Hematopoietic multipotent progenitor cell treated with erythropoietin and hydrocortisone succinate and interleukin-3 and kit ligand, for 17 days (in vitro differentiated cells): ENCODE results near the gene ARHGAP20.

ENCODE experiments used
- DNase-seq: peaks from one replicate; pipeline ENCODE4 v3.0.0-alpha.2; 2015; ENCODE audit warnings: low spot score

ARHGAP20 gene

GRCh38 chr11:110711776-110712658 lies at the start of gene ARHGAP20:
ARHGAP20 (minus strand) TSS chr11:110712437; CDS start chr11:110712231, 206 bp downstream.
- DNase-seq, result no peak

GRCh38 chr11:110761991-110762390 lies 49.8 kb upstream of the ARHGAP20 start:
- no peak for DNase-seq

GRCh38 chr11:110761131-110761530 lies 48.9 kb upstream of the ARHGAP20 start:
- DNase-seq, result no peak

GRCh38 chr11:110759972-110760381 lies 47.7 kb upstream of the ARHGAP20 start:
- no peak for DNase-seq

- no peak for DNase-seq
Observed at GRCh38 chr11:110757962-110758755, 45.9 kb upstream of the ARHGAP20 start.

GRCh38 chr11:110757066-110757465 lies 44.8 kb upstream of the ARHGAP20 start:
- no peak for DNase-seq

- DNase-seq, result no peak
Observed at GRCh38 chr11:110755941-110756340, 43.7 kb upstream of the ARHGAP20 start.

GRCh38 chr11:110752890-110753289 lies 40.7 kb upstream of the ARHGAP20 start:
- DNase-seq, result no peak

GRCh38 chr11:110750100-110750499 lies 37.9 kb upstream of the ARHGAP20 start:
- DNase-seq, result no peak

GRCh38 chr11:110747531-110747930 lies 35.3 kb upstream of the ARHGAP20 start:
- DNase-seq, result no peak

GRCh38 chr11:110738641-110739040 lies 26.4 kb upstream of the ARHGAP20 start:
- DNase-seq, result no peak

- DNase-seq, result no peak
Observed at GRCh38 chr11:110737593-110737992, 25.4 kb upstream of the ARHGAP20 start.

GRCh38 chr11:110736171-110736553 lies 23.9 kb upstream of the ARHGAP20 start:
- no peak for DNase-seq

GRCh38 chr11:110735455-110736170 lies 23.4 kb upstream of the ARHGAP20 start:
- no peak for DNase-seq

- no peak for DNase-seq
Observed at GRCh38 chr11:110734790-110735189, 22.6 kb upstream of the ARHGAP20 start.

- no peak for DNase-seq
Observed at GRCh38 chr11:110730773-110731172, 18.5 kb upstream of the ARHGAP20 start.

- DNase-seq, result no peak
Observed at GRCh38 chr11:110728883-110729282, 16.6 kb upstream of the ARHGAP20 start.

GRCh38 chr11:110728476-110728875 lies 16.2 kb upstream of the ARHGAP20 start:
- DNase-seq, result no peak

GRCh38 chr11:110724358-110724757 lies 12.1 kb upstream of the ARHGAP20 start:
- DNase-seq, result no peak

GRCh38 chr11:110720431-110721275 lies 8.4 kb upstream of the ARHGAP20 start:
- no peak for DNase-seq

GRCh38 chr11:110716361-110716760 lies 4.1 kb upstream of the ARHGAP20 start:
- no peak for DNase-seq
